ENCODE data around the gene BSCL2.
A peak's percentile ranks its signal among the peaks of the same experiment; 100 is the strongest.
"Not testable (repeated sequence)": the region's sequence is repeated elsewhere in the genome, so short reads cannot be mapped to it uniquely, and the experiment has no call there.

BSCL2 gene

DNA sequence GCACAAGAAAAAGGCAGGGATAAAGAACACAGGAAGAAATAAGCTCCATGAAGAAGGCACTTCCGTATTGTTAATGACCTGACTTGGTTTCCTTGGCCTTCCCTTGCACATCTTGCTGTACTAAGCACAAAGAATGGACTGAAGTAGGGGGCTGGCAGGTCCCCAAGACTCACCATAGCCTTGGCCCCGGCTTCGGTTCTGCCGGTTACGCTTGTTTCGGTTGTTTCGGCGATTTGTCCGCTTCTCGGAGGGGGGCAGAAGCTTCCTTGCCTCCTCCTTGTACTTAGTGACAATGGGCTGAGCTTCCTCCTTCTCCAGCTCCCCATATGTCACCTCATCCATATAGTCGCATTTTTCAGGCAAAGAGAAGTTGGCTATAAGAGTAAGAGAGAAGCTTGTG is 9.6 kb upstream of the BSCL2 start:
- DNase-seq: peak; percentile 54

- DNase-seq: no peak
Measured at GRCh38 chr11:62716206-62716605, 9.0 kb upstream of the BSCL2 start.

- DNase-seq: peak; percentile 30
Measured at GRCh38 chr11:62715150-62716130, 8.2 kb upstream of the BSCL2 start.

DNA sequence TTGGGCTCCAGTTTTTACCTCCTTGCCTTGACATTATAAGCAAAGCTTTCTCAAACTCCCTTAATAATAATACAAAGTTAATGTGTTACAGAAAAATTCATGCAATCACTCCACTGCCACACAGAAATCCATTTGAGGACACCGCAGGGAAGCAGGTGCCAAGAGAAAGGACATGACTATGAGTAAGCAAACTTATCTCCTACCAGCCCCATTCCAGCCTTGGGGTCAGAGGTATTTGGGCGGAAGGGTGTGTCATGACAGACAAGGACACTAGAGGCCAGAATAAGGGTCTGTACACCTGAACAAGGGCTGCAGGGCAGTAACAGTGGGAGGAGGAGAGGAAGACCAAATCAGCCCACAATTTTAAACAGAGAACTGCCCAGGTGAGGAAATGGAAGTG is 6.1 kb upstream of the BSCL2 start:
- no peak for DNase-seq

DNA sequence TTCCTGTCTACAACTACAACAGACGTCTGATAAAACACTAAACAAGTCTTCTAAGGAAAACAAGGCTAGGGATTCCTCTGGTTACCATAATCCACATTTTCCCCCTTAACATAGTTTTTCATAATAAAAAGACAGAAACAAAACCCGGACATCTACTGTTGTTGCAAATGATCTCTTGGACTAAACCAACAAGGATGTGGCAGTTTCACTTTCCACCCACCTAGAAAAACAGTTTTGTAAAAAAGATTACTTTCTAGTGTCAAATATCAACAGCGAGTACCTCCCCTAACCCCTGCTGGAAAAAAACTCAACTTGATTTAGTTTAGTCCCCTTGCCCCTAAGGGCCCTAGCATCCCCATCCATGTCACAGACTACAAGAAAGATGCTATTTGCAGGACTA is 5.6 kb upstream of the BSCL2 start:
- no peak for DNase-seq

DNA sequence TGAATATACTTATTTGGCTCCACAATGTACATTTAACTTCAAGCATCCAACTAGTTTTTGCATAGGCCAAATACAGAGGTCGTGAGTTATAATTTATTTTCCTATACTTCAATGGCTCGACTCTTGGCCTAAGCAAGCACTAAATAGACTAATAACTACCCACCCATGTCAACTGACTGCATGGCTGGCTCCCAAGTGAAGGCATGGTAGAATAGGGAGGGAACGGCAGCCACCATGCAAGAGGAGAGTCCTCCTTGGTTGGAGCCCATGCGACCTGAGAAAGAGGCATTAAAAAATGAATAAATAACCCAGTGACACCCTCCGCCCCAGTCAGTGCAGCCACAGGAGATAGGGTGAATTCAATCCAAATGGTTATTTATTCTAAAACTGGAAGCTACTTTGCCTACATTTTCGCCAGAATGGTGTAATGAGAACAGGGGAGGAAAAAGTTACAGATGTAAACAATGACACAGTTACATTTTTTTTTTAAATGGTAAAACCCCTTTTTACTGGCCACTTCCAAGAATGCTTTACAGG is 5.1 kb upstream of the BSCL2 start:
- DNase-seq: no peak

DNA sequence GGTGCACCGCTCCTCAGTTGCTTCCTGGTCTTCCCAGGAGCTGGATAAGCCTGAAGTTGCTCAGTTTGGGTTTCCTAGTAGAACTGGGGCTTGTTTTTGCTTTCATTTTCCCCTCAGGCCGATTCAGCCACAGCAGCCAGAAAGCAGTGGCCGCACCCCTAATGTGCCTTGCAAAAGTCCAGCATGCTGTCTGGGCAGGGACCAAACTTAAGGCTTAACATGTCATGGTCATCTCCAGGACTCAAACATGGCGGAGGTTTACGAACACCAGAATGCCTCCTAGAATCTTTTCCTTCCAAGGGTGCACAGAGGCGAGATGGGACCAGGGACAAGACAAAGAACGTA is 2.7 kb upstream of the BSCL2 start:
- no peak for DNase-seq

GRCh38 chr11:62709247-62710000 is 2.2 kb upstream of the BSCL2 start:
- peak; percentile 98 for DNase-seq

GRCh38 chr11:62708793-62709192 is 1.6 kb upstream of the BSCL2 start:
- peak; percentile 80 for DNase-seq

DNA sequence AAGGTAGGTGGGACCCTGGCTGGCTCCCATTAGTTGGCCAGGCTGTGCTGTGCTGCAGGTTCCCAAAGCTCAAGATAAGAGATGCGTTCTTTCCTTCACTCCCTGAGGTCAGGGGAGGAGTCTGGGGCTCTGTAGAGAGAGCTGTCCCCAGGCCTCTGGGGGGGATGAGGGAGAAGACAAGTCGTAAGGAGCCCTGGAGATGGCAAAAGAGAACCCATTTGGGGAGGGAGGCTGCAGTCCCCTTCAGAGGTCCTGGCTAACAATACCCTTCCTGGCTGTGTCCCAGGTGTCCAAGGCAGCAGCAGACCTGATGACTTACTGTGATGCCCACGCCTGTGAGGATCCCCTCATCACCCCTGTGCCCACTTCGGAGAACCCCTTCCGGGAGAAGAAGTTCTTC is 1.2 kb upstream of the BSCL2 start:
- no peak for DNase-seq

DNA sequence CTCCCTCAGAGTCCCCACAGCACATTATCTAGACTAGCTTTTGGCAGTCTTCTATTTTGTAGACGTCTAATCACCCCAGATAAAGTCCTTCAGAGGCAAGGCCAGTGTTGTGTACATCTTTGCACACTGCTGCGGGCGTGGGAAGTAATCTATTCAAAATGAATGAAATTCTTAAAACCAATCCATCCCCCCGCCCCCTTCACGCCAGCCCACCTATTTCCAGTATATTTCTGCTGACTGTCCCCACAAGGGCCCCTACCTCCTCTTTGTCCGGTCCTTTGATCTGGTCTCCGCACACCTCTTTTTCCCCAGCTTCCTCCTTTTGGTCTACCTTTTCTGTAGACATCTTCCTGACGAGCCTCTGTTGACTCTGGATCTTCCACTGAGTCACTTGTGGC is 375 bp downstream of the BSCL2 start:
- DNase-seq: no peak

DNA sequence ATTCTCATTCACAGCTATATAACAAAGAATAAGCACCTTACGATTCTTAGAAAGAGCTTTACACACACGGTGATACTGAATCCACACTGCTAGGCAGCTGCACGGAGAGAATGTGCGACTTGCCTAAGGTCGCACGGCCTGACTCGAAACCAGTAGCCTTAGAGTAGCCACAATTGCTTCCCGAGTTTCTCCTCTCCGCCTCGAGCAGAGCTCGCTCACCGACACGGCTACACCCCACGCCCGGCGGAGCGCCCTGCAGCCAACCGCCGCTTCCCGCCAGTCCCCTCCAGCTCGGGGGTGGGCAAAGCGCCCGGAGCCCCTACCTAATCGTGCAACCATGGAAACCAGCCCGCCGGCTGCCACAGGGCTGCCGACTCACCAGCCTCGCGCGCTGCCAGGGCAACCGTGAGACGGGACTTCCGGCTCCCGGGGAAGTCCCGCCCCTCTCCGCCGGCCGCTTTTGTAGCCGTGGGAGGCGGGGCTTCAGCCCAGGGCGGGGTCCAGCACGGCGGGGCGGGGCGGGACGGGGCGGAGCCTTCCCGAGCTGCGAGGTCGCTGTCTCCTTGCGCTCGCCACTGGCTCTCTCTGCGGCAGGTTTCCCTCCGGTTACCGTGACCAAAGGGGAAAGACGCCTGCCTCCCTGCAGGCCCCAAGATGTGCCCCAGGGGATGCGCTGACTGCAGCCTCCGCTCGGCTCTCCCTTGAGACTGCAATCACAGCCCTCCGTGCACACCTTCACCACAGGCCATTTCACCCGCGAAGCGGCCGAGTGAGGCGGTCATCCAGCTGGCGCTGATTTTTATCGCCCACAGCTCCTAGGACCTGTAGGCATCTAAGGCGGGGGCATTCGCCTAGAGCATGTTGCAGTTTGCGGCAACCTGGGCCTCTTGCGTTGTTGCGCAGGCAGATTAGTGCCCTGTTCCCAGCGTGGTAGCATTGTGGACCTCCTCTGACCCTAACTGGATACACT is 1.1 kb downstream of the BSCL2 start:
- peak; percentile 98 for DNase-seq

DNA sequence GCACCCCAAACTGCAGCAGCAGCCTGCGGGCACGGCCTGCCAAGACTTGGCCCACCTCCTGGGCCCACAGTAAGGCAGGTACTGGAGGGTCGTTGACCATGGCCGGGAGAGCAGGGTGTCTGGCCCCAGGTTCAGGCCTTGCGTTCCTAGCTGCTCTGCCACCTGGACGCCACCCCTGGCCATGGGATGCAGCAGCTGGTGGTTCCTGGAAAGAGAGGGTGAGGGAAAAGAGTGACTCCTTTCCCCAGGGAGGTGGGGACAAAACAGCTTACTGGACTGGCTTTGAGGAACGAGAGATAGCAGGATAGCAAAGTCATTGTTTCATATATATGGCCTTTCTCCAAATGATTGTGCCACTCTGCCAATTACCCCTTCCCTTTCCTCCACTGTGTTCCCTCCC is 1.8 kb downstream of the BSCL2 start:
- no peak for DNase-seq

DNA sequence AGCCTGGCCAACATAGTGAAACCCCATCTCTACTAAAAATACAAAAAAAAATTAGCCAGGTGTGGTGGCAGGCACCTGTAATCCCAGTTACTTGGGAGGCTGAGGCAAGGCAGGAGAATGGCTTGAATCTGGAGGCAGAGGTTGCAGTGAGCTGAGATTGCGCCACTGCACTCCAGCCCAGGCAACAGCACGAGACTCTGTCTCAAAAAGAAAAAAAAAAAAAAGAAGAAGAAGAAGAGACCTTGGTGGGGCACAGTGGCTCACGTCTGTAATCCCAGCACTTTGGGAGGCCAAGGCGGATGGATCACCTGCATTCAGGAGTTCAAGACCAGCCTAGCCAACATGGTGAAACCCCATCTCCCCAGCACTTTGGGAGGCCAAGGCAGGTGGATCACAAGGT is 3.3 kb downstream of the BSCL2 start:
- not testable (repeated sequence) for DNase-seq

GRCh38 chr11:62702246-62702645 is 5.0 kb downstream of the BSCL2 start:
- no peak for DNase-seq

GRCh38 chr11:62694455-62695167 is 12.6 kb downstream of the BSCL2 start:
- DNase-seq: peak; percentile 91

DNA sequence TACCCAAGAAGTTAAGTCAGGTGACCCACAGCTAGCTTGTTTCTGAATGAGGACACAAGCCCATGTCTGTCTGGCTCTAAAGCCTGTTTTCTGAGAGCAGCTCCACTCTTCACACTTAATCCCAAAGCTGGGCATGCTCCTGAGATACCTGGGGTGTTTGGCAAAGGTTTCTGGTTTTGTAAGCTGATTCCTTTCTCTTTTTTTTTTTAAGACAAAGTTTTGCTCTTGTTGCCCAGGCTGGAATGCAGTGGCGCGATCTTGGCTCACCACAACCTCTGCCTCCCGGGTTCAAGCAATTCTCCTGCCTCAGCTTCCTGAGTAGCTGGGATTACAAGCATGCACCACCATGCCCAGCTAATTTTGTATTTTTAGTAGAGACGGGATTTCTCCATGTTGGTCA is 13.6 kb downstream of the BSCL2 start:
- not testable (repeated sequence) for DNase-seq

DNA sequence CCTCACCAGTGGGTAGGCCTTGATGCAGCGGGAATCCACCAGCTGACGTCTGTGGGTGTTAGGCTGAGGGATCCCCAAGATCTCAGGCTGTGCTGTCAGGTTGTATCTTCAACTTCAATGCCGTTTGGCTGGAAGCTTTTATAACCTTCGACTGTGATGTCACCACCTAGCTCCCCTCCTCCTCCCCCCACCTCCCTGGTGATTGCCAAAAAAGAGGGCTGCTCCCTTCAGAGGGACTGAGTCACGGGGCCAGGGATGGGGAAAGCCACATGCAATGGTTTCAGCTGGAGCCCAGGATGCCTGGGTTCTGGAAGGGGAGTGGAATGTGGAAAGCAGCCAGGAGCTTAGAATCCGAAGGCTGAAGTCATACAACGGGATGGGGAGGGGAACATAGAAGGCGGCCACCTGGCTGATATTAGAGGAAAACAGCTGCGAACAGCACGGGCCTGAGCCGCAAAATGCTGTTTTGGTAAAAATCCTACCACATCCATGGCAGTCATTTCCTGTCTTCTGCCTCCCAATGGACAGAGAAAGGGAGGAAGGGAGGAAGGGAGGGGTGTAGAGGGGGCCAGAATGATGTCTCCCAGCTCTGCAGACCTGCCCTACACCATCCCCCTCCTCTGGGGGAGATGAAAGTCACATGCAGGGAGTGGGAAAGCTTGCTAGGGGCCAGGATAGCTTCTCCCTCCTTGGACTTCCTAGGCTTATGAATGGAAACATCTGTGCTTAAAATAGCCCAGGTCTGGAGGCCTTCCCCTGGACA is 17.6 kb downstream of the BSCL2 start, which contains the start of gene LRRN4CL:
TSS of gene LRRN4CL (minus strand) at position 110 of the 763 bp plus-strand sequence. CDS start 1,022 bp downstream, outside the sequence.
- no peak for DNase-seq

GRCh38 chr11:62688491-62688890 is 18.7 kb downstream of the BSCL2 start:
- DNase-seq: no peak

GRCh38 chr11:62687508-62688396 is 19.5 kb downstream of the BSCL2 start:
- DNase-seq: no peak
